ENCODE results near the gene MPDZ.
"Not testable (repeated sequence)": the region's sequence is repeated elsewhere in the genome, so short reads cannot be mapped to it uniquely, and the experiment has no call there.

The MPDZ gene

DNA sequence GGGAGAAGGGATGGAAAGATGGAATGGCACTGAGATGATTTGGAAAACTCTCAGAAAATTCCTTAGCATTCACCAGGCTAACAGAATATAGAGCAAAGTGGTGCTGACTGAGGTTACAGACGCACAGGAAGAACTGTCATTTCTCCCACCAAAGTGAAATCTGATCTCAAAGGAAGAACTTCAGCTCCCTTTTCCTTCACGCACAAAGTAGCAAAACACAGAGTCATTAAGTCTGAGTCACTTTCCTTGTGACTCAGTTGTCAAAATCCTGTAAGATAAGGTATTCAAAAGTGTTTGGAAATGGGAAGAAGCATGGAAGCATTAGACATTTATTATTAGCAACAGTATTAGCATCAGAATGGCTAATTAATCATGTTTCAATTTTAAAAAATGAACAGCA lies 11.7 kb downstream of the MPDZ start:
- no peak for DNase-seq (ENCODE audit: low spot score)

DNA sequence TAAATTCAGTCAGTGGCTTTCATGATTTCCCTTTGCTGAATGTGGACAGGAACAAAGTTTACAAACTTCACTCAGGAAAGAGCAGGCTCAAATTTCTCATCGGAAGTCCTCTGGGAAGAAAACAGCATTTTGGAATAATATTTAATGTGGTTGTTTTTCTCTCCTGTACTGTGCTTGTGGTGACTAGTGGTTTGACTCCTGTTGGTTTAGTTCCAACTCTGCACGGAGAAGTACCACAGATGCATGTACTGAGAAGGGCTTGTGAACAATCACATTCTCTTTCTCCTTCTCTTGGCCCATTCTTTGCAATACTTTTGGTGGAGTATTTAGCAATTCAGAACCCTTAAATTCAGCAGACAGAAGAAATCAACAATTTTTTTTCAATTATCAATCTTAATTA lies 13.3 kb downstream of the MPDZ start:
- DNase-seq (ENCODE audit: low spot score): no peak

DNA sequence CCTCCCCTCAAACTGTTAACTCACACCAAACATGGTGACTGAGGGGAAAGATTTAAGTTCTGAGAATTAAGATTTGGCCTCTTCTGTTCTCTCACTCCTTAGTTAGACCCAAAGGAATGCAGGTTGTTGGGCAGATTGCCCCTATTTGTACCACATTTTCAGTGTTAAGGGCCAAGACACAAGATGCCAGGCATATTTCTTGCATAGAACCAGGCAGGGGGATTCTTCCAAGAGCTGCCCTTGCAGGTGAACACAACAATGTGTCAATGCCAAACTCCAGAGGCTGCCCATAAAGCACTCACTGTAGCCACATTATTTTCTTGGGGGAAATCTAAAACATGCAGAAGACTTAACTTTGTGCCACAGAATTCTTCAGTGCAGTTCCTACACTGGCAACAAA lies 14.7 kb downstream of the MPDZ start:
- no peak for DNase-seq (ENCODE audit: low spot score)

DNA sequence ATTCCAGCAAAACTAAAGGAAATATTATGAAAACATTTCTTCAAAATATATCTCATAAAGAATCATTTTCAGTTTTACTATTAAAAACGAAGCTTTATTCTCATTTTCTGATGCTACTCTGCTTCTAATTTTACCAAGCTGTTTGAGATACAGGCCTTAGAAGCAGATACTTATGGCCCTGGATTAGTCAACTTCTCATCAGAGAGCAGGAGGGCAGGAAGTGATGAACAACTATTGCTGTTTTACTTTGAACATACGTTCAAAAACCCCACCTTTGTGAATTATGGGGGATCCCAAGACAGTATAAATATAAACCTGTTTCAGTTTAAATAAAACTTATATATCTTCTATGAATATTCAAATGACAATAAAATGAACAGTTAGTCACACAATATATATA lies 16.0 kb downstream of the MPDZ start:
- DNase-seq (ENCODE audit: low spot score): no peak

DNA sequence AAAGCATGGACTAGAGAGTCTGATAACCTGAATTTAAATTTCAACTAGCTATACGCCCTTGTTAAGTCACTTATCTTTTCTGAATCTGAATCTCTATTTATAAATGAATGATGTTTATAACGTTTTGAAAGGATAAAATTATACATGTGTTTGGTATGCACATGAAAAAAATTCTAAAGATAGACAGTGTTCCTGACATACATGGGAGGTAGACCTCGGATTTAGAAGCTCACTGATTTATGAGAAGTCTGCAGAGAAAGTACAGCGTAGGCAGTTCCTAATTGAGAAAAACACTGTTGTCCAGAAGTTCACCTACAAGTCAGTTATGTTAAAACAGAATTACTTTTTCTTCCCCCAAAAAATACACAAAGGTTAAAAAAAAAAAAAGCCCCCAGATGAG lies 26.6 kb downstream of the MPDZ start:
- no peak for DNase-seq (ENCODE audit: low spot score)

DNA sequence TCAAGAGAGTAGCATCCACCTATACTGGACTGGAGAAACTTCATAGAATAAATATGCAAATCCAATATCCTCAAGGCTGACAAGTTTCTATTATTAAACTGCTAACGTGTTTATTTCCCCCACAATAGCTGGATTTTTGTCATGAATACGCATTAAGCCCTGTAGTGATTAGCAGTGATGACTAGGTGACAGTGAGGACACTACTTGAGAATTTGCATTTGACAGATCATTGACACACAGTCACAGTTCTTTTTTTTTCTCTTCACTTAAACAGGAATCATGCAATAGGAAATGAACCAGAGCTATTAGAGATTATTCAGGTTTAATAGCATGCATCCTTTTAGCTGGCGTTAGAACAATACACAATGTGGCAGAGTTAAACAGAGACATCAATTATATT lies 35.3 kb downstream of the MPDZ start:
- no peak for DNase-seq (ENCODE audit: low spot score)

DNA sequence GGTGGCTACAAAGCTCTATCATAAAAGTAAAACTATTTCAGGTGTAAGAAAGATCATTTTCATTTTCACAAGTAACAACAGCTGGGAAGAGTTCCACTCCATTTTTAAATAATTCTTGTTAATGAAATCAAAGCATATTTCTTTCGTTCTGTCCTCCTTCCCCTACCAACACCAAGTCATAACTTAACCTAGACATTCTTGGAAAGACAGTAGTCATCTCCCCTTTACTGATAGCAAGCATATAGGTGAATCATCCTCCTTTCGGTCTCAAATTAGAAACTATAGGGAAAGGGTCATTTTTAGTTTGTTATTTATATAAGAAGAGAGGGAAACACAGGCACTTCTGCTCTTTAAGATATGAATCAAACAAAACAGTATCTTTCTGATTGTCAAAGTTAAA lies 38.2 kb downstream of the MPDZ start:
- no peak for DNase-seq (ENCODE audit: low spot score)

DNA sequence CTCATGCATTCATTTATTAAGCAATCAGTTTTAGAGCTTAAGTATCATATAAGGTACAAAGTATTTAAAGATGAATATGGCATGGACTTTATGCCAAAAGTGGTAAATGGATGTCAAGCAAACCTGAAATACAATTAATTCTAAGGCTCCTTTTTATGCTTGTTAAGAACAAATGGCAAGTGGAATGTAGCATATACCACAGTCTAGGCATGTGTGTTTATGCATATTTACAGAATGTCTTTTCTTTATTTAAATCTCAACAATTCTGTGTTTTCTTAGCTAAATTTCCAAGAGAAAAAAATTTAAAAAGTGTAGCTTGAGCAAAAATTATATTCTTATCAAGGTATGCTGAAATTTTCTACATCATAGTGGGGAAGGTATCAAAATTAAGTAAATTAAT lies 39.8 kb downstream of the MPDZ start:
- DNase-seq (ENCODE audit: low spot score): no peak

DNA sequence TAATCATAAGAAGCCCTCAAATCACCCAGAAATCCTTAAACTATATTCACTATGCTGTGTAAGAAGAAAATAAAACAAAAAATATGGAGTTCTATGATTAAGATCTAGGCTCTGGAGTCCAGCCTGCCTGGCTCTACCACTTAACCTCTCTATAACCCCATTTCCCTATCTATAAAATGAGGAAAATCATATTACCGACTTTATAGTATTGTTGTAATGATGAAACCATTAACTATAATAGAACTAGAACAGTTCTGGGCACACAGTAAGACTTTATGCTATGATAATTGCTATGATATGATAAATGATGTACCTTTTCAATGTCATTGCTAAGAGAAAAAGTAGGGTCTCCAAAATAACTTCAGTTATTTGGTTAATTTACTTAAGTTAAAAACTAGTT lies 40.3 kb downstream of the MPDZ start:
- DNase-seq (ENCODE audit: low spot score): no peak

DNA sequence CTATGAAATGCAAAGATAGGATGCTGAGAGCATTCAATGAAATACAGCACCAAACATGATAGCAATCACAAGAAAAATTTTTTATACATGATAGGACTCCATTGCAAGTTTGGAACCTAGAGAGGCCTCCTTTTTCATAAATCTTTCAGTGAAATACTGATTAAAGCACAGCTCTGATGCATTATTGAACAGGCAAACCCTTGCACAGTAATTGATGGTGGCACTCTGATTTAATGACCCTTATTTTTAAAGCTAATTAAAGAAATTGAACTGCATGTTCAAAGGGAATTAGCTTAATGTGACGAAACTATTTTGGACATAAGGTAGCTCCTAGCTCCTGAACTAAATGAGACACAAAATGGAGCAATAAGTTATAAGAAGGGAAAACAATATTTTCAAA lies 44.6 kb downstream of the MPDZ start:
- no peak for DNase-seq (ENCODE audit: low spot score)

DNA sequence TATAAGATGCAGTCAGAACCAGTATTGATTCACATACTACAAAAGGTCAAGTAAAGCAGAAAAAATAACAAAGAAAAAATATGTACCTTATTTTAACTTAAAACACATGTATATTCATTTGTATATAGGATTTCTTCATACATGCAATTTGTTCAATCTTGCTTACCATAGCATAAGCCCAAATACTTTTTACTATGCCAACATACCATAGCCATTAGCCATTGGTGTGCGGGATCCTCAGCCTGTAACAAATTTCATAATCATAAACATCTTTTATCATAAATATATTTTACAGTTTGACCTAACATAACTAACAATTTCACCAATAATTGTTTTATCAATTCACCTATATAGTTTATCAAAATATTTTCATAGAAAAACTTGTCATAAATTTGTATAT lies 51.1 kb downstream of the MPDZ start:
- no peak for DNase-seq (ENCODE audit: low spot score)

DNA sequence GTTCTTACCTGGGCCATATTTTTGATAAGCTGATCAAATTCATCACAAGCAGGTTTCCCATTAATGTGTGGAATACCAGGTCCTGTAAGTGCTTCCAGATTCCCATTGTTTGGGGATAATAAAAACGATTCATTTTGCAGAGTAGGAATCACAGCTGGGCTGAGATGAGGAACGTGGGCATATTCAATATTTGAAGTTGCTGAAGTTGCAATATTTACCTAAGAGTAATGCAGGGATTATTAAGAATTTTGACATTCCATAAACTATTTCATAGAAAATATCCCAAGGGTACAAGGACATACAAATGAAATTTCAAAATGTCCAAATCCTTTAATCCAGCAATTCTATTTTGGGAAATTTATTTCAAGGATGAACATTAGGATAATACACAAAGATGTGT lies 55.1 kb downstream of the MPDZ start:
- no peak for DNase-seq (ENCODE audit: low spot score)

DNA sequence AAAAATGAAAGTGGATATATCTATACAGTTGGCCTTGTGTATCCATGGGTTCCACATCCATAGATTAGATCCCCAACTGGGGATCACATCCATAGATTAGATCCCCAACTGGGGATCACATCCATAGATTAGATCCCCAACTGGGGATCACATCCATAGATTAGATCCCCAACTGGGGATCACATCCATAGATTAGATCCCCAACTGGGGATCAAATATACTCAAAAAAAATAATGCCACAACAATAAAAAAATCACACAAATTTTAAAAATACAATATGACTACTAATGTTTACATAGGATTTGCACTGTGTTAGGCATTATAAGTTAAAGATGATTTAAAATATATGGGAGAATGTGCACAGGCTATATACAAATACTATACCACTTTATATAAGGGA lies 56.8 kb downstream of the MPDZ start:
- not testable (repeated sequence) for DNase-seq (ENCODE audit: low spot score)

DNA sequence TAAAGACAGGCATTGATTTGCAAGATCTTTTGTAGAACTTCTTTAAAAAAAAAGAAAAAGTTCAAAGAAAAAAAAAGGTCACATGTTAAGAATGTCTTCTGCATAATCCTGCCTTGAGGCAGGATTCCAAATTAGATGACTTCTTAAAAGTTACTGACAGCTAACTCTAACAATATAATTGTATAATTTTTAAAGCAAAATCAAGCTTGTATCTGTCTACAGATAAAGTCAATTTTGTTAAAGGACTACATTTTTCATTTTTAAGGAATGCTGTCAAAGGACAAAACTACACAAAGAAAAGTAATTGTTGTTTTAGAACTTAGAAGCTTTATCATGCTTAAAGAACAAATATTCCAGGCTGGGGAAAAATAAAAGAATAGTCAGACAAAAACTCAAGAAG lies 57.8 kb downstream of the MPDZ start:
- DNase-seq (ENCODE audit: low spot score): no peak

DNA sequence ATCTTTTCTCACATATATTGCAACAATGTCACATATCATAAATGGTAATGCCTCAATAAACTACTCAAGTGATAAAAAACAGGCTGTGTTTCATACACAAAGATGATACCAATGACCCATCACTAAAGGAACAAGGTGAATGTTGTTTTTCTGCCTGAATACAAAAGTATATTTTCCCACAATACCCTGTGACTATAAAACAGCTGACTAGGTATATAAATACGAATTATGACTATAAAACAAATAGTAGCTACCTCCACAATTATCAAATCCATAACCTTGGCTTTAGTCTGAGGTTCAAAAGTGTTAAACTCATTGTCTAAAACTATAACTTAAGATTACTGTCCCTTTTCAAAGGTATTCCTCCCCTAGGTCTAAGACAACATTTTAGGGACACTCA lies 58.7 kb downstream of the MPDZ start:
- DNase-seq (ENCODE audit: low spot score): no peak

DNA sequence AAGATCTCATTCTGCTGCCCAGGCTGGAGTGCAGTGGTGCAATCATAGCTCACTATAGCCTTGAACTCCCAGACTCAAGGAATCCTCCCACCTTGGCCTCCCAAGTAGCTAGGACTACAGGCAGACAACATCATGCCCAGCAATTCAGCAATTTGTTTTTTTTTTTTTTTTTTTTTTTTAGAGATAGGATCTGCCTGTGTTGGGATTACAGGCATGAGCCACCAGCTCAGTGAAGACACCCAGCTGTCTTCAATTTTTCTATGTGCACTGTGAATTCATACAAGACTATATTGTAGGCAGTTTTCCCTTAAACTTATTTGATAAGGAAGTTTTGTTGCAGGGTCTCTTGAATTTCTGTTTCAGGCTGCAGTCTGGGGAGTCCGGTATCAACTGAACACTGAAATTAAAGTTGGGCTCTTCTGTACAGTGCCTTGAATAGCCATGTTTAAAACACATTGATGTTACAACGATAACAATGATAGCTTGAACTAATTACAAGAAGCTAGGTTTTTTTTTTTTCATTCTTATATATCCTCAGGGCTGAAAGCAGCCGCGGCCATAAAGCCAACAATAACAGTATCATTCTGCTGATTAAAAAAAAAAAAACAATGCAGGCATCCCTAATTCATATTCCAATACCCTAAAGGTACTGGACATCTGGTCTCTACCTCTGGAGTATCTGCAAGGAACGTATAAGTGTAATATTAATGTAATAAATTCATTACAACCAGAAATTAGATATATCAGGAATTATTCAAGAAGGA lies 63.5 kb downstream of the MPDZ start:
- DNase-seq (ENCODE audit: low spot score): no peak

DNA sequence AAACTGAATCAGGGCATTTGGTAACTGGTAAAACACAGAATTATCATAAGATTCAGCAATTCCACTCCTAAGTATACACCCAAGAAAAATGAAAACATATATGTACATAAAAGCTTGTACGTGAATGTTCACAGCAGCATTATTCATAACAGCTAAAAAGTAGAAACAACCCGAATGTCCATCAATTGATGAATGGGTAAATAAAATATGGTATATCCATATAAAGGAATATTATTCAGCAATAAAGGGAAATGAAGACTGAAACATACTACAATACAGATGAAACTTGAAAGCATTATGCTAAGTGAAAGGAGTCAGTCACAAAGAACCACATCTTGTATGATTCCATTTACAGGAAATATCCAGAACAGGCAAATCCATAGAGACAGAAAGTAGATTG lies 65.5 kb downstream of the MPDZ start:
- DNase-seq (ENCODE audit: low spot score): no peak

DNA sequence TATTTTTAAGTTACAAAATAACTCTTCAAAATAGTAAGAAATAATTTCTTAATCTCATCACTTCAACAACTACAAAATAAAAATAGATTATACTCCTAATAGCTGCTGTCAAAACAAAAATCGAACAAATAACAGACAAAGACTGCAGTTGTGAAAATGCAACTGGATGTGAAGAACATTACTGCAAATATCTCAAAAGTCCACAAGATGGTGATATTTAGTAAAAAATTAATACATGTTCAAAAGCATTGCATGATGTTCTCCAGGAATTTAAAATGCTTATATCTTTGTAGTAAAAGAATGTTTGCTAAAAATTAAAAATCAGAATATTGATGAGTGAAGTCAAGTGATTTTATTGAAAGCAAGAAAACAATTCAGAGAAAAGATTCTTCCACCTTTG lies 66.2 kb downstream of the MPDZ start:
- peak; percentile 21 for DNase-seq (ENCODE audit: low spot score)

DNA sequence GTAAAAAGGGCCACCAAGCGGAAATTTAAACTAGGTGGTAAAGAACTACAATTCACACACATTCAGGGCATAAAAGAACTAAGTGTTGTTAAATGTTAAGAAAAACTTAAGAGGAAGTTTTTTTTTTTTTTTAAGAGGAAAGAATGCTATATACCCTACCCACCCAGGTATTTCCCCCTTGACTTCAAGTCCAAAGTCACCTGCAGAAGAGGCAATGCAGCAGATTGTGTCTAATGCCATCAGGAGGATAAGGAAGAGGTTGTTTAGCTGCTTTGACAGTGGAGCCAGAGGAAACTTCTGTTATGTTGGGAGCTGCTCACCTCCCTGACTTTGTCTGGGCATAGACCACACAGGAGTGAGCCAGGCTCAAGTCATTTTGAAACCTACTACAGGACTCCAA lies 69.2 kb downstream of the MPDZ start:
- DNase-seq (ENCODE audit: low spot score): no peak

DNA sequence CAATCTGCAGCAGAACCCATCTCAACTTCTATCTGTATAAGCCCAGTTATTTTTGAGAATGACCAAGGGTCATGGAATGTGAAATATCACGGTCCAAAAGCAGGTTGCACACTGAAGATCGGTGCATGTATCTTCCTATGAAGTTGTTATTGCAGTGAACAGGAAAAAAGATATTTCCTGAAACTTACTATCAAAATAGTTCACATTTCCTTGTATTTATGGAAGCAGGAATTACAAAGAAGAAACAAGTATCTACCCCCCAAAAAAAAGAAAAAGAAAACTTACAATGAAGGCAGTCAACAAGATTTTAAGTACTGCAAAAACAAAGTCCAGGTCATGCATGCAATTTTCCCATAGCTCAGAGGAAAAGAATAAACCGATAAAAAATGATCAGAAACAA lies 70.0 kb downstream of the MPDZ start:
- no peak for DNase-seq (ENCODE audit: low spot score)

DNA sequence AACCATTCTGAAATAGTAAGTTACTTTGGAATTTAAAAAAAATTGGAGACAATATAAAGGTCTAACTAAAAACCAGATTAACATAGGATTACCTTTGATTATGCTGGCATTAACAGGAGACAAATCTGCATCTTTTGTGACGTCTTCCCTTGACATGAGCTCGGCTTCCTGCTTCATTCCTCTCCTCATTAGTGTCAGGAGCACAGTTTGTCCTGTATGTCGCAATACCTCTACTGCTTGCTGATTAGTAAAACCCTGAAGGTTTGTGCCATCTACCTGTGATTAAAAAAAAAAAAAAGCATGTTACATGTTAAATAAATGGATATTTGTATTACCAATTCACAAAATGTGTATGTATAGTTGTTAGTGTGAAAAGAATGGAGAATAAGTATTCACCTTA lies 73.7 kb downstream of the MPDZ start:
- no peak for DNase-seq (ENCODE audit: low spot score)

DNA sequence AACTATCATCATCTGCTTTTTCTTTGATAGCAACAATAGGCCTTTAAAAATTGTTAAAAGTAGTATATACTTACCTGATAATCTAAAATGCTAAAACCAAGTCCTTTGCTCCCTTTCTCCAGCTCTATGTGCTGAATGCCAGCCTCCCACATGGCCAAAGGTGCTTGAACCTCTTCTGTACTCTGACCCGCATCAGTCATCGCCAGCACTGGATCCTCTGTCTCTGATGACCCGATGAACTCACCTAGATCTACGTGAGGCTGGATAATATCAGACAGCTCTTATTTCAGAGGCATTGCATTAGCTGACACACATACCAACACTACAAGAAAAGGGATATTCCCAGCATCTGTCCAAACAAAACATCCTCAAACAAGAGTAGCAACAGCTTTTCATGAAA lies 89.5 kb downstream of the MPDZ start:
- DNase-seq (ENCODE audit: low spot score): no peak

DNA sequence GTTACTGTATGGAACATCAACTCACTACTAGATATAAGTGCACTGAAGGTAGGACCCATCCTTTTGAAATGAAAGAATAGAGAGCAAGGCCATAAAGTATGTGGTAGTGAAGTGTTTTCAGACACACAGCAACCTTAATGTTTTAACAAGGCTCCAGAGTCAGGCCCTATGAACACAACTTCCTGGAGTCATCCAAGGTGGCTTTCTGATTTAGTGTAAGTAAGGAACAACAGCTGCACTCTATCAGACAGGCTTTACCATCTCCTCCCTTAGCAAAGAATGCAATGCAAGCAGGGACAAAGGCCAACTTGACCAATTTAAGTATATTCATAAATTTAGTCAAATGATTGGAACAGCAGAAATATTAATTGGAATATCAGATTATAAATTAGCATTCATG lies 90.1 kb downstream of the MPDZ start:
- DNase-seq (ENCODE audit: low spot score): no peak

DNA sequence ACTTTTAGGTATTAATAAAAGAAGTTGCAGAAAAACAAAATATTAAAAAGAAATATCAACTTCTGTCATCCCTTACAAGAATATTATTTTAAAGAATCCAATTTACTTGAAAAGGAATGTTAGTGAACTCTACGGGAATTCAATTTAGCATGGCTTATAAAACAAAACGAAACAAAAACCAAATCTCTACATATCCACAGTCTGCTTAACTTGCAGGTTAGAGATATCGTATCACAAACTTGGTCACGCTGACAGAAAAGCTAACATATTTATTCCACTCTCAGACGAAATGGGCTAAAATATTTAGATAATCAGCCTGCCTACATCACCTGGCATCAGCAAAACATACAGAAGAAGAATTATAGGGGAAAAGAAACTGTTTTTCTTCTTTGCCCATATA lies 92.7 kb downstream of the MPDZ start:
- DNase-seq (ENCODE audit: low spot score): no peak

DNA sequence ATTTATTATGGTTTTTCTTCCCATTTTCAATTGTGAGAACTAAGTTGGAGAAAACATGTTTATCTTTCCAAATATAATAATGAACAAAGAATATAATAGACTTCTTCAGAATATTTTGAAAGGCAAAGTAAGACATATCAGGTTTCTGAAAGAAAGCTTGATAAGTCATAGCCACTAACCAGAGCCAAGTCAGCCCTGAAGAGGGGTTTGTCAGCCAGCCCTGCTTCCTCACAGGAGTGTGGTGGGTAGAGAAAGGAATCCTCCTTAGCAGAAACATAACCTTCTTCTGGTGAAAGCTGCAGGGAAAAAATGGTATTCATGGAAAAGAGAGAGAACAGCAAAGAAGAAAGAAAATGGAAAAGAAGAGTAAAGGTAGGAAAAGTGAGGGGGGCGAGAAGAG lies 93.4 kb downstream of the MPDZ start:
- no peak for DNase-seq (ENCODE audit: low spot score)

All from globus pallidus (tissue), 1 donor.